DND-41 (cell line): Measurements from ENCODE around the gene SLC12A7.

ENCODE experiments used
- CTCF ChIP-seq: IDR thresholded peaks from 2 replicates; pipeline ENCODE4 v1.5.1; 2012; ENCODE audit warnings: borderline replicate concordance, low read length, moderate library complexity, mild to moderate bottlenecking; ENCODE audit not compliant: poor library complexity, severe bottlenecking; ENCODE audit errors: extremely low read depth
- EZH2 ChIP-seq: IDR thresholded peaks from 3 replicates; pipeline ENCODE4 v1.6.1; 2012; ENCODE audit warnings: borderline replicate concordance, low read depth, mild to moderate bottlenecking, moderate library complexity, low read length, inconsistent platforms; ENCODE audit not compliant: severe bottlenecking

- TF ChIP-seq EZH2 = no peak
- no peak for TF ChIP-seq CTCF
Observed at GRCh38 chr5:1035421-1036405, 76.2 kb downstream of the SLC12A7 start.
